ENCODE results near the gene ZNF41.
"Not testable (repeated sequence)": the region's sequence is repeated elsewhere in the genome, so short reads cannot be mapped to it uniquely, and the experiment has no call there.

The ZNF41 gene

DNA sequence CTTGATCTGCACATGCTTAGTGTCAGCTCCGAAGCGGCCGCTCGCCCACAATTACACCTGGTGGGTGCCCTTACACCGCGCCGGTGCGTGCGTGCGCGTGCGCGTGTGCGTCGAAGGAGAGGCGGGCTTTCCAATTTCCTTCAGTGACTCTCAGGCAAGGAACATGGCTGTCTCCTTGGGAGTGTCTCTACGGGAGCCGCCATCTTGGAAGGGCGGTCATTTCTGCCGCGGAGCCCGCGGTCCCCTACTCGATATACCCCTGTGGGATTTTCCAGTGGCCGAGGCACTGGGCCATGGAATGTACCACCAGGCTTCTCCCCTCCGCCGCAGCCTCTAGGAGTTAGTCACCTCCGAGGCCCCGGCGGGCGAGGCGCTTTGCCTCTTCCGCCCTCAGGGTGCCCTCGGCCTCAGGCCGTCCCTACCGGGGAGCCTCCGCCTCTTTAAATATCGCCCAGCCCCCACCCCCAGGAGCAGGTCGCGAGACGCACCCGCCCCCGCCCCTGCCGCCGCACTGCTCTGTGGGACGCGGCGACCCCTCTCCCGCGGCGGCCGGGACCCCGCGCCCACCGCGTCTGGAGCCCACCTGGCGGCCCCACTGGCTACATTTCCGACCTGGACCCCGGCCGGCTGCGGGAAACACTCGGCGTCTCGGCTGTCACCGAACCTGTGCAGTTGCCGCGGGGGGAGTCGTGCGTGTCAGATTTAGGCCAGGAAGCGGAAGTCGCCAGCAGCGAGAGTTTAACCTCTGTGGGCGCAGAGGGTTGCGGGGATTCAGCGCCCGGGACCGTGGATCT is at the start of gene ZNF41:
ZNF41 (minus strand) TSS at position 711 of the 794 bp plus-strand sequence. CDS start 15,741 bp downstream, outside the sequence.
- peak; percentile 85 for DNase-seq

DNA sequence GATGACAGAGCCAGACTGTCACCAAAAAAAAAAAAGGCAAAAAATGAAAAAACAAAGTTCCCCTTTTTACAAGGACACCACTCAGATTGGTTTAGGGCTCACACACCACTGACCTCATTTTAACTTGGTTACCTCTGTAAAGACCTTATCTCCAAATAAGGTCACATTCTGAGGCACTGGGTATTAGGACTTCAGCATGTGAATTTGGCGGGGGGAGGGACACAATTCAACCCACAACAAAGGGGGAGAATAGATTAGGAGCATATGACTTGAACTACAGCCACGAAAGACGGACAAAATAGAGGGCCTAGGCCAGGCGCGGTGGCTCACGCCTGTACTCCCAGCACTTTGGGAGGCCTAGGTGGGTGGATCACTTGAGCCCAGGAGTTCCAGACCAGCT is 47.0 kb upstream of the ZNF41 start:
- DNase-seq: no peak

DNA sequence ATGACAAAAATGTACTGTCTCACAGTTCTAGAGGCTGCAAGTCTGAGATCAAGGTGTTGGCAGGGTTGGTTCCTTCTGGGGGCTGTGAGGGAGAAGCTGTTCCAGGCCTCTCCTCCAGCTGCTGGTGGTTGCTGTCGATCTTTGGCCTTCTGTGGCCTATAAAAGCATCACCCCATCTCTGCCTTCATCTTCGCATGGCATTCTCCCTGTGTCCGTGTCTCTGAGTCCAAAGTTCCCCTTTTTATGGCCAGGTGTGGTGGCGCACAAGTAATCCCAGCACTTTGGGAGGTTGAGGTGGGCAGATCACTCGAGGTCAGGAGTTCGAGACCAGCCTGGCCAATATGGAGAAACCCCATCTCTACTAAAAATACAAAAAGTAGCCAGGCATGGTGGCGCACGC is 46.5 kb upstream of the ZNF41 start:
- no peak for DNase-seq

DNA sequence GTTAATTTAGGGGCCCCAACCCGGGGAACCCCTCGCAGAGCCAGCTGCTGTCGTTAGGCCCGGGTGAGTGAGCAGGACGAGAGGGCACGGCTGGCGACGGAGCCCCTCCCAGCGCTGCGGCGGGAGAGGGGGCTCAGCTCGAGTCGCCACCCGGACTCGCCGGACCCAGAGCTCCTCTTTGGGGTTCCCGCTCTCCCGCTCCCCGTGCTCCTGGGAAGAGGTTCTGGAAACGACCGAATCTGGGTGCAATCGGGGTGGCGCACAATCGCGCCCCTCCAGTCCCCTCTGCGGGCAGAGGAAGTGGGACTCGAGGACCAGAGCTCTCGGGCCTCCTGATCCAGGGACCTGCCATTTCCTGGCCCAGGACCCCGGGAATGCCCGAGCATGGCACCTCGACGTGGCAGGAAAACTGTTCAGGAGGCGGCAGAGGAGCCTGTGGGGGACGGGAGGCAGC is 40.7 kb upstream of the ZNF41 start:
- DNase-seq: no peak

DNA sequence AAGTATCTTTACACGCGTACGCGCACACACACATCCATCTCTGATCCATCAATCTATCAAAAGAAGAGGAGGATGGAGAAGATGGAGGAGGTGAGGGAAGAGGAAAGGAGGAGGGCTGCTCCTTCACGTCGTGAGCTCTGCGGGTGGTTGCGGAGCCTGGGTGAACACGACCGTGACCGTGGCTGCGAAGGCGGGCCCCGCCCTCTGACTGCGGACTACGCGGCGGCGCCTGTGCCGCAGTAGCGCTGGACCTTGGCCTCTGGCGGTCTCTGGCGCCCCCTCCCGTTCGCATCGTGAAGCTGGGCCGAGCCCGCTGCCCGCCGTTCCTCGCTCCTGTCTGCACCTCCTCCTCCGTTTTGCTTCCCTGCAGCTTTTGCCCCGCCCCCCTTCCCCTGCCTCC is 40.3 kb upstream of the ZNF41 start:
- DNase-seq: peak; percentile 93

DNA sequence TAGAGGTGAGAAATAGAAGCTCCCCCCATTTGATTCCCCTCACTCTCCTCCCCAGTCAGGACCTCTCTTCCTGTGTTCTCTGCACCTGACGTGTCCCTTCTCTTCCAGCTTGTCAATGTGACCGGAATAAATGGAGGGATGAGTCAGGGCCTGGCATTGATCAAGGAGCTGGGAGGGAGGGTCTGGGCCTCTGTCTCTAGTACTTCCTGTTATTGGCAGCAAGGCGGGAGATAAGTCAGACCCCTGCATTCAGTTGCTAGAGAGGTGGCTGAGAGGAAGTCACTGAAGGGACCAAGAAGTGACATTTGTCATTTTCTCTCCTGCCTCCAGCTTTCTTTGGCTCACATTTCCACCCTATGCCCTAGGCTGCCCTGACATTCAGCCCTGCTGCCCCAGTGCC is 35.1 kb upstream of the ZNF41 start:
- no peak for DNase-seq

DNA sequence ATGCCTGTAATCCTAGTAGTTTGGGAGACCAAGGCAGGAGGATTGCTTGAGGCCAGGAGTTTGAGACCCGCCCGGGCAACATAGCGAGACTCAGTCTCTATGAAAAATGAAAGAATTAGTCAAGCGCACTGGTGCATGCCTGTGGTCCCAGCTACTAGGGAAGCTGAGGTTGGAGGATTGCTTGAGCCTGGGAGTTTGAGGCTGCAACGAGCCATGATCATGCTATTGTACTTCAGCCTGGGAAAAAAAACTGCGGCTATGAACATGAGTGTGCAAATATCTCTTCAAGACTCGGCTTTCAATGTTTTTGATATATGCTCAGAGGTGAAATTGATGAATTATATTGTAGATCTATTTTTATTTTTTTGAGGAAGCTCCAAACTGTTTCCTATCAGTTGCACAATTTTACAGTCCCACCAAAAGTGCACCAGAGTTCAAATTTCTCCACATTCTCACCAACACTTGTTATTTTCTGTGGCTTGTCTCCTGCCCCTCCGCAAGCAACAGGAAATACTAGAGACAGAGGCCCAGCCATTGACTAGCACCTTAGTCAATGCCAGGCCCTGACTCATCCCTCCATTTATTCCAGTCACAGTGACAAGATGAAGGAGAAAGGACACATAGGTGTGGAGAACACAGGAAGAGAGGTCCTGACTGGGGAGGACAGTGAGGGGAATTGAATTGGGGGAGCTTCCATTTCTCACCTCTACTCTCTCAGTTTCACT is 33.1 kb upstream of the ZNF41 start:
- no peak for DNase-seq

DNA sequence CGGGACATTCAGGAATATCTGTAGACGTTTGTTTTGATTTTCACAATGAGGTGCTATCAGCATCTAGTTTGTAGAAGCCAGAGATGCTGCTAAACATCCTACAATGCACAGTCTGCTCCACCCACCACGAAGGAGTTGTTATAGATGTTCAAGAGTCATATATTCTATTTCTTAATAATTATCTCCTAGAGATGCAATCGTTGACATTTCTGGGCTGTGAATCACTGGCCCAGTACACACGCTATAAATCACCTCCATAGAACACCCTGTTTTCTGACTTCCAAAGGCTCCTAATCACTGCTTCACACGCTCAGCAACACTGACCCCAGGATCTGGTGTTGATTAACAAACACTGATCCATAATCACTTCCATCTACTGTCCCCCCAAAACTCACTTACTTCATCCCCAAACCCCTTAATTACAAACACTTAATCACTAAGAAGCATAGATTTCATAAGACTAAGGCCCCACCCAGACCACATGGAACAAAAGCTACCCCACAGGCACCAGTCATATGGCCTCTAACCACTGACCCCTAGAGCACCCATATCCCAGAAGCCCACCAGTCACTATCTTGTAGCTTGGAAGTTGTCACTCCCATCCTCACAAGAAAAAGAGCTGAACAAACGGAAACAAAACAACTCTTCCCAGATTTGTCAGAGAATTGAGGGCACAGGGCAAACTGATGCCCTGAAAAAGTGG is 31.7 kb upstream of the ZNF41 start:
- DNase-seq: no peak

DNA sequence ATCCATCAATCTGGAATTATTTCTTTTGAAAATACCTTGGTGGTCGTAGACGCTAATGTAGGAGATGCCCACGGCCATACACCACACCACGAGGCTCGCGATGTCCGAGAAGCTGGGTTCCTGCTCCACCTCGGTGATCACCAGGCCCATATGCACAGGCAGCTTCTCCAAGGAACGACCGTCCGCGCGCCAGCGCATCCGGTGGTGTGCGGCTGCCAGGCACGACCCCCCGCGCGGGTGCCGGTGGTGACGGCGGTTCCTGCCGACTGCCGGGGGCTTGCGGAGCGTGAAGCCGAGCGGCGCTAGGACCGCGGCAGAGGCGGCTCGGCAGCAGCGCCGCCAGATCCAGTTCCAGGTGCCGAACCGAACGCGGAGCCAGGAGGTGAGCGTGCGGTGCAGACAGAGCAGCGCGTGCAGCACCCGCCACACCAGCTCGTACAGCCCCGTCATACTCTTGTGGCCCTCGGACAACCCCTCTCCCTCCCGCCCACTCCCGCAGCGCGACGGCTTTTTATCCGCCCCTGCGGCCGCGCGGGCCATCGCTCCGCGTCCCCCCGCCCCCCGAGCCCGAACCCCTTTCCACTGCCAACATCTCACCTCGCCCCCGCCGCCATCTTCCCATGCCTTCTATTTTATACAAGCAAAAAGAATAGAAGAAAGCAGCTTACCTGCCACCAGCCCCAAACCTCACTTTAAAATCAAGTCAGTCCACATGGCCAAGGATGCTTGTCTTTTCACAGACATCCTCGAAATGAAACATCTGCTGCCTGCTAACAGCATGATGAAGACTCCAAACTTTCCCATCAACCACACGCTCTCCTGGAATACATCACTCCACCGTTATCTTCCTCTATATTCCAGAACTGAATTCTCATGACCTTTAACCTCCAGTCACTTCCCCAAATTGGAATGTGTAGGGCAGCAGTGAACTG is 30.3 kb upstream of the ZNF41 start:
- peak; percentile 60 for DNase-seq

DNA sequence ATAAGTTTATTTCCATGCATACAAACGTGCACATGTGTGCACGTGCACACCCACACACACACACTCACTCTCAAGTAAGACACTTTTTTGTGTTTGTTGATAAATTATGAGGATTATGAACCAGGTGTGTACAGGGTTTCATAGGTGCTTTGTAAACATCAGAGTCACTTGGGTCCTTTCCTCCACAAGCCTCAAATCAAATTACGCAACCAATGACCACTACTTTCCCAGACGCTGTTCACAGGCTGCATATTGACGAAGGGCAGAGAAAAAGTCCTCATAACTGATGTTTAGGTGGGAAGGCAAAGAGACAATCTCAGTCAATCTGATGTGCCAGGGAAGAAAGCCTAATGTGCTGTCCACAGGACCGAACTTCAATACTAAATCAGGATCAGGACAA is 29.4 kb upstream of the ZNF41 start:
- not testable (repeated sequence) for DNase-seq

DNA sequence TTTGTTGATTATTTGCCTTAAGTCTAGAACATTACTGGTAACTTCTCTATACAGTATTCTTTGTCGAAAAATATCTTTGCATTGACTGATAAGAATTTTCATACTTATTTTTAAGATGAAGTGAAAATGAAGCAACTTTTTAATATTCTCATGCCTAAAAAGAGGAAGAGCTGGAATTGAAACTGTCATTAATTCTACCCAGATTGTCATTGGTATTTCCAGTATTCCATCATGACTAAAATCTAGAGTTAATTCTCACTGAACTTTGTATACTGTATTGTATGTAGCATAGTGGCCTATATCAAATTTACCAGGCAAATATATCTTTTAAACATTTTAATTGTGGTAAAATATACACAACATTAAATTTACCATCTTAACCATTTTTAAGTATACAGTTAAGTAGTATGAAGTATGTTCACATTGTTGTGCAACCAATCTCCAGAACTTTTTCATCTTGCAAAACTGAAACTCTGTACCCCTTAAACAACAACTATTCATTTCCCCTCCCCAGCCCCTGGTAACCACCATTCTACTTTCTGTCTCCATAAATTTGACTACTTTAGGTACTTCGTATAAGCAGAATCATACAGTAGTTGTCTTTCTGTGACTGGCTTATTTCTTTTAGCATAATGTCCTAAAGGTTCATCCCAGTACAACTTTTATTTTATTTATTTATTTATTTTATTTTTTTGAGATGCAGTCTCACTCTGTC is 24.3 kb upstream of the ZNF41 start:
- DNase-seq: no peak

DNA sequence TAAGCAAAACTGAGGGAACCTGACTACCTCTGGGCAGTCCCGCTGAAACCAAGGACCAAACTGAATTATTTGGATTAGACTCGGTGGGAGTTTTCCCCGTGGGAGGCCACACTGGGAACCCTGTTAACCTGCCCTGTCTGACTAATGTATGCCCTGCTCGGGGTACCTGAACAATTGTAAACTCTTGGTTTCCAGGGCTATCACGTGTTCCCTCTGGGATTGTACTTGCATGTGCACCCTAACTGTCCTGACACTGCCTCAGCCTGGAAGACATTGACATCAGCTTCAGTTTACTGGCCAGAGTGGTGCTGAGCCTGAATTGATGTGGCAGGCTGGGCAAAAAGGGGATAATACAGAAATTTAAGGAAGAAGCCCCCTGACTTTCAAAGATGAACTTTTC is 20.1 kb upstream of the ZNF41 start:
- DNase-seq: no peak

DNA sequence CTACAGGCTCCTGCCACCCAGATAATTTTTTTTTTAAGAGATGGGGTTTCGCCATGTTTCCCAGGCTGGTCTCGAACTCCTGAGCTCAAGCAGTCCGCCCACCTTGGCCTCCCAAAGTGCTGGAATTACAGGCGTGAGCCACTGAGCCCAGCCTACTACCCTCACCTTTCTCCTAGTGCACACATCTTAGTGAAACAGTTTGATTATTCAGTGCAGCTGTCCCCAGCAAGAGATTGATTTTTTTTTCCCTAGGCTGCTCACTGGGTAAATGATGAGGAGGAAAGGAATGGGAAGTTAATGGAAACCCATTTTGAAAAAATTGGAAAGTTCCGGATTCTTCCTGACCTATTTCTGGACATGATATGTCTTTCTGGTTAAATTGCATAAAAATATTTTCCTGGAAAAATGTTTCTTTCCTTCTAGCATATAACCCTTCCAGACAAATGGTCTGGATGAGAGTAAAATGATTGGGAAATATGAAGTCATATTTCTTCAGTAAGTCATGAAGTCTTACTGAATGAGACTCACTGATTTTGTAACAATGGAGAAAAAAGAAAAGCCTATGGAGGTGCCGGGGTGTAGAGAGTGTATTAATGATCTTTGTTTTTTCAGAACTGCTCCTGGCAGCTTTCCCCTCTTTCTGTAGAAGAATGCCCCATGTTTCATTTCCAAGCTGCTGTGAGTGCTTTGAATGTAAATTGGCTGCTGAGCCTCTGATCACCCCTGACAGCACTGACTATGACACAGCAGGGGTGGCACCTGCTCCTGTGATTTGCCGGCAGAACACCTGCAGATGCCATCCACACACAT is 19.5 kb upstream of the ZNF41 start:
- DNase-seq: no peak

DNA sequence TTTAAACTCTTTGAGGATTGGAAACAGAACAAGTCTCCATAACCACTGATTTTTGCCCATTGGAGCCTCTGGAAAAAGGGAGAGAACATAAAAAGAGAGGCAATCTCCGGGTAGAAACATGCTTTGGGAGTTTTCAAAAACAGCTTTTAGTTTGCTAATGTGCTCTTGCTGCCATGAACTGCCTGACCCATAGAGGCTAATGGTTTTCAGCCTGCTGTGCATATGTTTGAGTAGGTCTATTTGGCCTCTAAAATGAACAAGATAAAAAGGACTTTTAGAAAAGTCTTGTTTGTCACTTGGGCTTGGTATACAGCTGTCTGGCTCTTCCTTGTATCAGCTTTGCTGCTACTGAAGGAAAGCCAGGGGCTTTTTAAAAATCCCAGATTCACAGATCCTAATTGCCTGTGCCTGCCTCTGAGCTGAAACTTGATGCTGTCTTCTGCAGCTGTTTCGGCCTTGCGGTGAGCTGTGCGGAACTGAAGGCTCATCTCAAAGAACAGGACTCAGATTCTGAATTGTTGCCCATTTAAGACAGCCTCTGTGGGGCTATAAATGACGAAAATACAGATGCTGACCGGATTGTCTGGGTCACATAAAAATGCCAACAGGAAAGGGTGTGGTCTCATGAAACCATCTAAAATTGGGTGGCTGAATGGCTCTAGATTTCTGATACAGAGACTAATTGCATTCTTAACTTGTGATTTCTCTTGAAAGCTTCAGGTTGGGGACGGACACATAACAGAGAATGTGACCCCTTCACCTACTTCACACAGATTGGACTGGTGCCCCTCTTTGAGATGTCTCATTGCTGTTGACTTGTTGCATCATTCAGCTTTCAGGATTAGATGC is 18.4 kb upstream of the ZNF41 start:
- DNase-seq: no peak

DNA sequence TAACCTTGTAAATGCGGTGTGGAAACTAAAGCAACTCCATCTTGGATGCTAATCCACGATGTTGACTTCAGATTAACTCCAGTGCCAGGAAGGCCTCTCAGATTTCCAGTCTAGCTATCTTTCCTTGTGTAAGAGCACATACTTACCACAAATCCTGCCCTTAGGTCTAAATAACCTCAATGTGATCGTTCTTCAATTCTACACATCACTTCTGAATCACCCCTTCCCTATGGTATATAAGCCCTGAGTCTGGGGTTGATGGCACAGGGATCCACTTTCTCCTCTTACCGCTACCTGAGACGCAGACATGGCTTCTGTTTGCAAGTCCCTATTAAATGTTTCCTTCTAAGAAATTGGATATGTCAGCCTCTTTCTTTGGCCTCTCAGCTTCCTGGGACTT is 17.5 kb upstream of the ZNF41 start:
- DNase-seq: no peak

DNA sequence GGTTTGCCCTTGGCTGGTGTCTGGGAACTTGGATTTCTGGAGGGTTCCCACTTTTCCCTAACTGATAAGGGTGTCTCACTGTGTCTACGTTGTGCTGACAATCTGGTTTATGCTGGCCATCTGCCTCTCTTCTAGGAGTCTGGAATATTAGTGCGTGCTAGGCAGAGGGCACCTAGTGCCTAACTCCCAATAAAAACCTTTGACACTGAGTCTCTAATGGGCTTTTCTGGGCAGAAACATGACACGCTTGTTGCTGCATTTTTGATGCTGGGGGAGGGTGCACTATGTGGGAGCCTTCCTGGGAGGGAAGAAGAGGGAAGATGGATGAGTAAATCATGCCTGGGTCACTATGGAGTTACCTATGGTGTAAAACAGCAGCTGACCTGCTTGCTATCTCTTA is 16.3 kb upstream of the ZNF41 start:
- DNase-seq: no peak

DNA sequence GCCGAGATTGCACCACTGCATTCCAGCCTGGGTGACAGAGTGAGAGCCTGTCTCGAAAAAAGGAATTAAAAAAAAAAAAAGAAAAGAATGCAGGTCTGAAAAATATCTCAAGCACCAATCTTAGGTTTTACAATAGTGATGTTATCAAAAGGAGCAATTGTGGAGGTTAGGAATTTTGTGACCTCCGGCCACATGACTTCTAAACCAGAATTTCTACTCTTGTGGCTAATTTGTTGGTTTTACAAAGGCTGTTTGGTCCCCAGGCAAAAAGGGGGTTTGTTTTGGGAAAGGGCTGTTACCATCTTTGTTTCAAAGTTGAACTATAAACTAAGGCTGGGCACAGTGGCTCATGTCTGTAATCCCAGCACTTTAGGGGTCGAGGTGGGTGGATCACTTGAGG is 15.4 kb upstream of the ZNF41 start:
- DNase-seq: no peak

DNA sequence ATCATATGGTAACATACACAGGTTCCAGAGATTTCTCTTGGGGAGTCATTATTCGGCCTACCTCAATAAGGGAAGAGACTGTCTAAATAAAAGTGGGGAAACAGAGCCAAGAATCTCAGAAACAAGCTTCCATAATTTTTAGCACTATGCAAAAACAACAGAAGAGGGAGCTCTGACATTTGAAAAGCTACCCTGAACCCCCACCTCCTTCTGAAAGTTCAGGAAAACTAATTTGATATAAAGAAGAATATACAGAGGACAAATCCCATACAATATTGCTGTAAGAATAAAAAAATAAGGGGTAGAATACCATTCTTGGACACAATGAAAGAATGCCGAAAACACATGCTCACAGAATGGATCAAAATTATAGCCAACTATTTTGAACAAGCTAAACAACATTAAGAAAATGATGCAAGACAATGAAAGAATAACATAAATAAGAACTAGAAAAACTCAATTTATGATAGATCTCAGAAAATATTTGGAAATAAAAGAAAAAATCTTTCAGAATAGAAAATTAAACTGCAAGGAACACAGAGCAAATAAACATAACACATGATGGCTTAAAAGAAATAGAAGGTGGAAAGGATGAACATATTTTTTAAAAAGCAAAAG is 14.4 kb upstream of the ZNF41 start:
- DNase-seq: no peak

DNA sequence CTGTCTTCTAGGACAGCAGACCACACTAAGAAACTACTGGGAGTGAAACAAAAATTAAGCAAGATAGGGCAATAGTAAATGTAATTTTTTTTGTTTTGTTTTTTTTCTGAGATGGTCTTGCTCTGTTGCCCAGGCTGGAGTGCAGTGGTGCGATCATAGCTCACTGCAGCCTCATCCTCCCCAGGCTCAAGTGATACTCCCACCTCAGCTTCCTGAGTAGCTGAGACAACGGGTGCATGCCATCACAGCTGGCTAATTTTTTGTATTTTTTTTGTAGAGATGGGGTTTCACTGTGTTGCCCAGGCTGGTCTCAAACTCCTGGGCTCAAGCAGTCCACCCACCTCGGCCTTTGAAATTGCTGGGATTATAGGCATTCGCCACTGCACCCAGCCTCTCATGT is 9.1 kb upstream of the ZNF41 start:
- not testable (repeated sequence) for DNase-seq

Data from activated CD8-positive, alpha-beta memory T cell treated with anti-CD3 and anti-CD28 coated beads for 24 hours (primary cell).